SH-SY5Y (cell line): Measurements from ENCODE around the gene FCN3.

Experiments
- GATA2 ChIP-seq: IDR thresholded peaks from 2 replicates; pipeline ENCODE4 v1.6.1; 2011; ENCODE audit warnings: mild to moderate bottlenecking, low read depth, low read length
- GATA3 ChIP-seq: IDR thresholded peaks from 2 replicates; pipeline ENCODE4 v1.6.1; 2011; ENCODE audit warnings: low read depth, mild to moderate bottlenecking, low read length, moderate library complexity

FCN3 gene

GRCh38 chr1:27331922-27332321 is 42.7 kb downstream of the FCN3 start:
- TF ChIP-seq GATA2 = no peak
- TF ChIP-seq GATA3 = no peak

DNA sequence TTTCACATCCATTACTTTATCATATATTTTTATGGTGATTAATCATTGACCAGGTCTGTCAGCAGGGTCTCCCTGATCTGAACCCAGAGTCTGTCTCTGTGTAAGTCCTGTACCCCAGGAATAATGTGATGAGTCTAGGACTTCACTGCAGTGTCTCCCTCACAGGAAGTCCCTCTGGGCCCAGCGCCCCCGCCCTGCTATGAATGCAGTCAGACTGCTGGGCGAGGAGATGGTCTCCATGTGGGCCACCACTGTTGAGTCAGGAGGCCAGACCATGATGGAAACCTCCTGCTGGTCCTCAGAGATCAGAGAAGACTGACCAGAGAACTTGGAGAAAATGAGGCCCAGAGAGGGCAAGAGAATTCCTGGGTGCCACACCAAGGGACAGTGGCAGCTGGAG is 43.2 kb downstream of the FCN3 start:
- TF ChIP-seq GATA3 (no peak), GATA2 (no peak)

- no peak for TF ChIP-seq GATA3
- TF ChIP-seq GATA2 = no peak
Observed at GRCh38 chr1:27330786-27331185, 43.8 kb downstream of the FCN3 start.

GRCh38 chr1:27327964-27328363 is 46.7 kb downstream of the FCN3 start:
- no peak for TF ChIP-seq GATA3
- no peak for TF ChIP-seq GATA2

- TF ChIP-seq GATA3 (no peak), GATA2 (no peak)
Observed at GRCh38 chr1:27325286-27325685, 49.3 kb downstream of the FCN3 start.

DNA sequence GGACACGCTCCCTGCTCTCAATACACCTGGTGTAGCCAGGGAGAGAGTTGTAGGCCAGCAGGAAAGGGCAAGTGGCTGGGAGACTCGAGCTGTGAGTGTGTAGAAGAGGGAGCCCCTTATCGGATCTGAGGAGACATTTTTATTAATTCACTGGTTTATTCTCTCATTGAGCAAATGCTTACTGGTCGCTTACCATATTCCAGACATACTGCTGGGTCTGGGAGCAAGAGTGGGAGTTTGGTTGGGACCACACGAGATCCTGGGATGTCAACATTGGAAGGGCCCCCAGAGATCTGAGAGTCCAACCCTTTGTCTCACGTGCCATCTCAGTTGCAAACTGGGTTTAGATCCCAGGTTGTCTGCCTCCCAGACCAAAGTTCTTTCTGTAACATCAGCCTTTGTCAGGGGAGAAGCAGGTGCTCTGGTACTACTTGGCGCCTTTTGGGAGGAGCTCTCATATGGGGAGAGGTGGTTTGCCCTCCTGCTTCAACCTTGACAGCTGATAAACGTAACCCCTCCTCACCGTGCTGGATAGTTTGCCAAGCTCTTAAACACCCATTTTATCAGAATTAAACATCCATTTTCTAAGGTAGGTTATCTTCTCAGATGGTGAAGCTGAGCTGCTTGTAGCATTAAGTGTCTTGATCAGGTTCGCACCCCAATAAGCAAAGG is 51.9 kb downstream of the FCN3 start:
- no peak for TF ChIP-seq GATA2
- TF ChIP-seq GATA3 = no peak

GRCh38 chr1:27321813-27322568 is 52.6 kb downstream of the FCN3 start, which contains the start of gene TMEM222:
Gene TMEM222 (plus strand): TSS chr1:27322163. CDS start chr1:27322198, 35 bp downstream.
- 0 out of 2 replicates have a peak, but pooled peaks have one; percentile 13 for TF ChIP-seq GATA2
- no peak for TF ChIP-seq GATA3
